GM04503 (cell line): ENCODE results near the gene SSU72.

Experiments used
- DNase-seq: peaks from one replicate; pipeline ENCODE4 v3.0.0-alpha.2; 2012; ENCODE audit warnings: low read depth

Gene SSU72

GRCh38 chr1:1574721-1575537 lies at the start of gene SSU72:
Gene SSU72 (minus strand): TSS chr1:1574863. CDS start chr1:1574557, 306 bp downstream.
- no peak for DNase-seq

- DNase-seq: no peak
Observed at GRCh38 chr1:1623631-1624442, 49.2 kb upstream of the SSU72 start.

- DNase-seq: no peak
Observed at GRCh38 chr1:1623181-1623630, 48.5 kb upstream of the SSU72 start.

- no peak for DNase-seq
Observed at GRCh38 chr1:1622788-1623094, 48.1 kb upstream of the SSU72 start.

- DNase-seq: no peak
Observed at GRCh38 chr1:1622010-1622787, 47.5 kb upstream of the SSU72 start.

- DNase-seq: no peak
Observed at GRCh38 chr1:1621173-1622009, 46.7 kb upstream of the SSU72 start.

- no peak for DNase-seq
Observed at GRCh38 chr1:1620433-1621139, 45.9 kb upstream of the SSU72 start.

GRCh38 chr1:1619917-1620361 lies 45.3 kb upstream of the SSU72 start:
- DNase-seq: no peak

GRCh38 chr1:1618396-1619068 lies 43.9 kb upstream of the SSU72 start:
- DNase-seq: no peak

- DNase-seq: no peak
Observed at GRCh38 chr1:1617925-1618324, 43.3 kb upstream of the SSU72 start.

GRCh38 chr1:1617516-1617915 lies 42.9 kb upstream of the SSU72 start:
- no peak for DNase-seq

- no peak for DNase-seq
Observed at GRCh38 chr1:1616838-1617237, 42.2 kb upstream of the SSU72 start.

- no peak for DNase-seq
Observed at GRCh38 chr1:1616045-1616790, 41.6 kb upstream of the SSU72 start.

GRCh38 chr1:1615256-1616044 lies 40.8 kb upstream of the SSU72 start, which contains the start of gene MIB2:
Gene MIB2 (plus strand): TSS chr1:1615500. CDS start chr1:1623453, 7,953 bp downstream.
- peak; percentile 58 for DNase-seq

GRCh38 chr1:1614954-1615255 lies 40.2 kb upstream of the SSU72 start:
- DNase-seq: no peak

GRCh38 chr1:1614204-1614953 lies 39.7 kb upstream of the SSU72 start:
- no peak for DNase-seq

GRCh38 chr1:1613509-1614082 lies 38.9 kb upstream of the SSU72 start:
- DNase-seq: no peak

GRCh38 chr1:1612104-1612400 lies 37.4 kb upstream of the SSU72 start:
- DNase-seq: no peak
